Hematopoietic multipotent progenitor cell treated with erythropoietin and hydrocortisone succinate and interleukin-3 and kit ligand, for 6 days (in vitro differentiated cells): ENCODE data around the gene GMNN.

Experiments
- DNase-seq: peaks from one replicate; pipeline ENCODE4 v3.0.0-alpha.2; 2015

GMNN gene

DNA sequence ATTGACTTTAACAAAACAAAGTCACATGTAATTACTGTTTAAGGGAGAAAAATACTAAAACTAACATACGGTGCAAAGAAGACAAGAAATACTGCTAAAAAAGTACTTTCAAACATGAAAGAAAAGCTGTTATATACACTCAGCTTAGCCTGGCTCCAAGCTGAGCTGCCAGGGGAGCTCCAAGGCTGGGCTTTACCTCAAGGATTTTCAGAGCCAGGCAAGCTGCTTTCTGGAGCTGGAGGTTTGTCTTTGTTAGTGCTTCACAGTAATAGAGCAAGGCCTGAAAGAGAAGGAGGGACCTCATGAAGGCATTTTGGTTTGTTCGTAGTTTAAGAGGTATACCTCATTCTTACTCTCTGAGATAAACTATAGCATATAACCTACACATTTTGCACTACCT lies 43.6 kb downstream of the GMNN start:
- DNase-seq: no peak

DNA sequence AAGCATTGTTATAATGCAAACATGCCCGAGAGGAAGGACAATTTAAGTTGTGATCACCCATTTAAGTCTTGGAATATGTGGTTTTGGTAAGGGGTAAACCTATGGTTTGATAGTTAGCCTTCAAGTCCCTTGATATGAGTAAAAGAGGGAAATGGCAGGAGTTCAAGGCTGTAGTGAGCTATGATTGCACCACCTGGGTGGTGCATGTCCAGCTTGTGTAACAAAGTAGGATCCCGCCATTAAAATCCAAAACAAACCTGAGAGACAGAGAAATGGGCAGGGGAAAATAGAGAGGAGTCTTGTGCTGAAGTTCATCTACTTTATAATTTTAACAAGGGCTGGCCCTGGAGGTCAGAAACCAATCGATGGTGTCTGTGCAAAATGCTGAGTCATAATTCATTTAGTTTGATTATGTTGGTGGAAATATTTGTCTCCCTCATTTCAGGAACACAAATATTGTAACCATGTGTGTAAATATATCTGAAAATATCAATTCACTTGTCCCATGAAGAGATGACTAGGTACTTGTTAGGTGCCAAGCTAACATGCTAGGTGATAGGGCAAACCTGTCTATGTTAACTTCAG lies 47.2 kb downstream of the GMNN start:
- no peak for DNase-seq

DNA sequence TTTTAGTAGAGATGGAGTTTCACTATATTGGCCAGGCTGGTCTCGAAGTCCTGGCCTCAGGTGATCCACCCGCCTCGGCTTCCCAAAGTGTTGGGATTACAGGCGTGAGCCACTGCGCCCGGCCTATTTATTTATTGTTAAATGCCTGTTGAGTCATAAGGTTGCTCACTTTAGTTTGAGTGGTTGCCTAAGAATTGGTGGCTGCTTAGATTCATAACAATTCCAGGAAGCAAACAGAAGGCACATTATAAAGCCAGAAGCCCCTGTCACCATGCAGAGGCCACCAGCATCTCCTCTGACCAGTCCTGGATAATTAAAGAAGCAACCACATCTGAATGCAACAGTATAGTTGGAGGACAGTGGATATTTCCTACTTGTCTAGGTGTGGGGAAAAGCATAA lies 48.0 kb downstream of the GMNN start:
- DNase-seq: no peak

DNA sequence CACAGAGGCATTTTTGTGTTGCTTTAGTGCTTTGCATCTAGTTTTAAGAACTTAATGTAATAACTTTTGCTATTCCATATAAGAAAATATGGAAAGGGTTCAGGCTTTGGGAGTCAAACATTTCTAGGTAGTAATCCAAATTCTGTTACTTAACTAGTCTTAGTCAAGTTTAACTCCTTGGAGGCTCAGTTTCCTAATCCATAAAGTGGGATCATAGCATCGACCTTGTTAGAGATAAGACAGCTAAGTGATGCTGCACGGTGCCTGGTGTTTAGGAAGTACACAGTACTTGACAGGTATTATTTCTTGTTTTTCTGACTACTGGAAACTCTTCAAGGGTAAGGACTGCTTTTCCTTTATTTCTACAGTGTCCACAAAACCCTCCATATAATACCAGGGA lies 48.4 kb downstream of the GMNN start:
- DNase-seq: no peak

DNA sequence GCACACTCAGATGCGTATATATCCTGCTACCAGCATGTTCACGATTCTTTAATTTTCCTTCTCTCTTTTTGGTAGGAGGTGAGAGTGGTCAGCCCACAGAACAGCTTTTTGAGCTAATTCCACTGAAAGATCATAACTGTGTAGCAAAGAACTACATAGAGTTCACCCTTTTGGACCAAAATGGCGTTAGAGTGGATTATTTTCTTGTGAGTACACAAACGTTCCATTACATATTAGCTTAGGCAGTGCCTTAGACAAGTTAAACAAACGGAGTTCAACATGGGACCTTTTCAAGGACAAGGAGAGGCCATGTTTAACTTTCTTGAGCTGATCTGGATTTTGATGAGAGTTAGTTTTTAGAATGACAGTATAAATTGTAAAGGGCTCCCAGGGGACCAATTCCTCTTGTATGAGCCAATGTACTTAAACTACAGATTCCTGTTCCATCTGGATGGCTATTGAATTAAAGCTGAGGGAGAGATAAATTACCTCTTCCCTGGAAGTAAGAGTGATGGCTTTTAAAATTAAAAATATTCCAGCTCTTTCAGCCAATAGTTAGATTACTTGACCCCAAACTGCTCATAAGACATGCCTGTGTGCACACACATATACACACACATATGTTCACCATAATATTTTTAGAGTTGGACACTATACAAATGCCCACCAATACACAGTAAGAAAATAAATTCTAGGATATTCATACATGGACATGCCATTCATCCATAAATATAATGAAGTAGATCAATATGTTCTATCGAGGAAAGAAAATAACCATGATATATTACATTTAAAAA lies 49.6 kb downstream of the GMNN start:
- no peak for DNase-seq

DNA sequence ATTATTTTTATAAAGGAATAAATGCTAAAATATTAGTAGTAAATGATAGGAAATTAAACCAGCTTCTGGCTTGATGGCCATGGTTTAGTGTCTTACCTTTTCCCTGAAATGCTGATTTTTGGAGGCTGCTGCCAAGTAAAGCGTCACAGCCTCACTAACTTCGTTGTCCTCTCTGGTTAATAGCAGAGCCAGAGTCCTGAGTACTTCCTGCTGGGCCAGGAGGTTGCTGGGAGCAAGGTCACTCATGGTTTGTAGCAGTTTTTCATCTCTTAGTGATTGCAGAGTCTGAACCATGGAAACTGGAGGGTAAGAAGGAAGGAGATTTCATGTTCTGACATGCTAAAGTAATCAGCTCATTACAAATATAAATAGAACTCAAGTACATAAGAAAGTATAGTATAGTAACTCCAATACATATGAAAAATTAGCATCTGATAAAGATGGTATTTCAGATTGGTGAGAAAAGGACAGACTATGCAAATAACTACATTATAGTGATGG lies 50.4 kb downstream of the GMNN start:
- no peak for DNase-seq

DNA sequence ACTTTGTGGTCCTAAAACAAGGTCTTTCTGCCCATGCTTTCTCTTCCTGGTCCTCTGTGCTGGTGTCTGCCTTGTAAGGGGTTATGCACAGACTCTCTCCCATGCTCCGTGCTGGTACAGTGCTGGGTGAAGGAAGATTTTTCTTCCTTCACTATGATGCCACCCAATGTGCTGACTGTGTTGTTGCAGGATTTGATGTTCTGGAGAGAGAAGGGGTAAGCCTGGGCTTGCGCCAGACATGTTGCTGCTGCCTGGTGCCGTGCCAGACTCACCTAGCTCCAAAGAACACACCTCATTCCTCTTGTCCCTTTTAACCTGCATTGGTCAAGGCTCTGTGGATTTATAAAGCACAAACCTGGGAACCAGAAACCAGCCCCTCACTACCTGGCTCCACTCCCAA lies 52.4 kb downstream of the GMNN start:
- no peak for DNase-seq

DNA sequence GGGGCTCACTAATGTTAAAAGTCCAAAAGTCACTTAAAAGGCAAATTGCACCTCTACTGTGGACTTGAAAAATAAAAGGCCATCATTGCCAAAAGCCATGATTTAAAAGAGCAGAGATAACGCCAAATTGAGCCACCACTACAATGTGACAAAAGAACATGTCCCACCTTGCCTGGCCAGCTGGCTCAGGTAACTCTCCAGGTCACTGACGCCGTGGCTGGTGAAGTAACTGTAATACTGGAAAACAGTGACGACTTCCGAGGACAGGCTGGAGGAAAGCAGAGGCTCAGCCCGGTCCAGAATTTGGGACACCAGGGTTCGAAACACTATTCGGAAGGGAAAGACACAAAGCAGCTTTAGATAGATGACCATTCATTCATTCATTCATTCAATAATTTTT lies 53.2 kb downstream of the GMNN start:
- no peak for DNase-seq

DNA sequence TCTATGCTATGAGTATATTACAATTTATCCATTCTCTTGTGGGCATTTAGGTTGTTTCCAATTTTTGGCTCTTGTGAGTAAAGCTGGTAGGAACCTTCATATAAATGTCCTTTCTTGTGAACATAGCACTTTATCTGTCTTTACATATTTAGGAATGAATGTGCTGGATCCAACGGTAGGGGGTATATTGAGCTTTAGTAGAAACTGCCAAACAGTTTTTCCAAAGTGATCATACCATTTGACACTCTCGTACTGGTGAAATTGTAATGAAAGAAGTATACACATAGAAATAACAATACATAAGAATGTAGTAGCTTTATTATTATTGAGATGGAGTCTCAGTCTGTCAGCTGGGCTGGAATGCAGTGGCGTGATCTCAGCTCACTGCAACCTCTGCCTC lies 54.9 kb downstream of the GMNN start:
- DNase-seq: no peak

DNA sequence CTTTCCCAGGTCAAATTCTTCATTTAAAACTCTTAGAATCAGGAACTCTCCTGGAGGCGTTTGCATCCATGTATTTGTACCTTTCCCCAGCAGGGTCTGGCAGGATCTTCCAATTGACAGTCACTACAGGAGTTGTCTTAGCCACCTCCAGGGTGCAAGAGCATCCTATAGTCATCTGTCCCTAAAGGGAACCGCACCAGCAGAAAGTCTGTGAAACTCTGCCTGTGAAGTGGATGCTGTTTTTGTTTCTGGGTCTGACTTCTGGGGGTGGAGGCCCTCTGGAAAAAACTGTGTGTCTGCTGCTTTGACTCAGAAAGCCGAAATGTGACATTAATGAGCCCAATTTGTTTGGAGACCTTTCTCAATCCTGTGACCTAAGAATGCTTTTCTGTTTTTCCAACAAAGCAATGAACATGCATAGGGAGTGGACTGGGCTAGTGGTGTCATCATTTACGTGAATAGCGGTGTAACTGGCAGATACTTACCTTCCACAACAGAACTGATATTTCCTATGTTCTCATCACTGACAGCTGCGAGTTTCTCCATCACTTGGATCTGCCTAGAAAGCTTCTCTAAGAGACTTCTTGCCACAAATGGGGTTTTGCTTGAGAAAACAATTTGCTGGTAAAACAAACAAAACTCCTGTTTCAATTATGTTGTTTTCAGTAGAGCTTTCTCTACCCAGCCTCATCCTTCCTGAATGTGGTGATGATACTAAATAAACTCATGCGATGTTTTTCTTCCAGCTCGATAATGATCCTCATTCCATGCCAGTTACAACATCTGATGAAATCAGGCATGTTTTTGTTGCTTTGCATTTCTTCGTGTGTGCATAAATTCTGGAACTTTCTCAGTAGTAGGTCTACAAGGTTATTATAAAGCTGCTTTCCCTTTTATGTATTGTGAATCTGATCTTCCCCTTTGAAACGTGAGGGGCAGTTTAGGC lies 57.3 kb downstream of the GMNN start:
- no peak for DNase-seq

DNA sequence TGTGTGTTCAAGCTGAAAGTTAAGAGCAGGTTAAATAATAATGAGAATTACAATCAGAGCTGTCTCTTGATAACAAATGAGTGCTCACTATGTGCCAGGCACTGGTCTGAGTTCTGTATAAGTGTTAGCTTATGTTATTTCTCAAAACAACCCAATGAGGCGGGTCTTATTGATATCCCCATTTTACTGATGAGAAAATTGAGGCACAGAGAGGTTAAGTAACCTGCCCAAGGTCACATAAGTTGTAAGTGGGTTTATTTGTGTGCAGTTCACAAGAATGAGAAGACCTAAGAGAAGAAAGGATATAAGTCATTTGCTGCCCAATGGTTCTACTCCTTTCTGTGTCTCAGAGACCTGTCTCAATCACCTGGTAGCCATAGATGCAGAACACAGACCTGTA lies 58.1 kb downstream of the GMNN start:
- no peak for DNase-seq

DNA sequence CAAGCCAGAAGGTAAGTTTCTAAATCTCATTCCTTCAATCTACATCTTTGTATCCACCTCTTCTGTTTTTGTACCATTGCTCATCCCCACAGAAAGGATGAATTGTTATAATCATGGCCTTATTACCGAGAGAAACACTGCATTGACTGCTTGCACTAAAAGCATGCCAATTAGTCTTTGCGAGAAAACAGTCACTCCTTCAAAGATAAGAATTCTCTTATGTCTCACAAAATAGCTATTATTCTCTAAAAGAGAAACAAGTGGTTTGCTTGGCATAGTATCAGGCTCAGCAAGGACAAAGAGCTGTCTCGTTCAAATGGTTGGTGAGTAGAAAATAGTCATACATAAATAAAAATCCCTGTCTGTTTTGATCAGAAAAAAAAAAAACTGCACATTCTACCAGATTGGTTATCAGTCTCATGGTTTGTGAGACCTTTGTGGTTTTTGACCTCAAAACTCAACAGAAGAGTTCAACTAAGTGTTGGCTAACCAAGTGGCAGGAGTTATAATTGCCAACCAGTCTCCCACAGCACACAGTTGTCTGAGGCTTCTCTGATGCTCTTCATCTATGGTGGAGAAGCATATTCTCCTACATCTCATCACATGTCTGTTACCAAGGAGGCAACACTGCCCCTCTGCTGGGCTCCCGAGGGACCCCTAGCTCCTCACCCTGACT lies 59.1 kb downstream of the GMNN start:
- DNase-seq: no peak
